HG02884 (cell line): Measurements from ENCODE around the gene NUDT4B.
A peak's percentile ranks its signal among the peaks of the same experiment; 100 is the strongest.
"Not testable (repeated sequence)": the region's sequence is repeated elsewhere in the genome, so short reads cannot be mapped to it uniquely, and the experiment has no call there.

Experiments
- ATAC-seq: cut with Tn5 transposase; IDR thresholded peaks from one replicate; pipeline ENCODE4 v1.9.1; 2021; ENCODE audit warnings: mild to moderate bottlenecking, moderate library complexity; ENCODE audit not compliant: unreplicated experiment

The NUDT4B gene

DNA sequence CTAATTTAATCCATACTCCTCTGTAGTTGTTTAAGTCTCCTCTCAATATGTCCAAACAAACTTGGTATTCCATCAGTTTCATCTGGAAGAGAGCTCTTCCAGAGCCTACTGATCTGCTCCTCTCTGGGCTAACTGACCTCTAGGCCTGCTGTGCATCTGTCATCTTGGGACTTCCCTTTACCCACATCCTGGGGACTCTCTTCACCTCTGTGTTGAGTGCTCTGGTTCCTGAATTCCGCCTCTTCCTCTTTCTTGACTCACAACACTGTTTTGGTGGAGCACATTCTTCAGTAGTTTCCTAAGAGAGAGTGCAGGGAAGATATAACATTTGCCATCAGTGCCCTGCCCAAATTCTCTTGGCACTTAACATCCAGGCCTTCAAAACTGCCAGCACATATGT is 13.0 kb upstream of the NUDT4B start:
- ATAC-seq: not testable (repeated sequence)

GRCh38 chr1:148738667-148739066 is 9.9 kb upstream of the NUDT4B start:
- not testable (repeated sequence) for ATAC-seq

GRCh38 chr1:148743200-148743599 is 5.4 kb upstream of the NUDT4B start:
- not testable (repeated sequence) for ATAC-seq

- ATAC-seq: not testable (repeated sequence)
These were observed 4.6 kb upstream of the NUDT4B start for GRCh38 chr1:148743726-148744720.

DNA sequence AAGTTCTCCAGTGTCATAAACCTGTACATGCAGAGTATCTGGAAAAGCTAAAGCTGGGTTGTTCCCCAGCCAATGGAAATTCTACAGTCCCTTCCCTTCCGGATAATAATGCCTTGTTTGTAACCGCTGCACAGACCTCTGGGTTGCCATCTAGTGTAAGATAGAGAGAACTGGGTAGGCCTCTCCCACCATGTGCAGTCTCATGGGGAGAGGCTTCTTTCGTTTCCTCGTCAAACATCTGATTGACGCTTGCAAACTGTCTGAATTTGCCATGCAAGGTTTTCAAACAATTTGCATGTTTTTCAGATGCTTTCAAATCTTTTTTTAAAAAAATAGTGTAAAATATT is 734 bp downstream of the NUDT4B start:
- ATAC-seq: peak; percentile 78

DNA sequence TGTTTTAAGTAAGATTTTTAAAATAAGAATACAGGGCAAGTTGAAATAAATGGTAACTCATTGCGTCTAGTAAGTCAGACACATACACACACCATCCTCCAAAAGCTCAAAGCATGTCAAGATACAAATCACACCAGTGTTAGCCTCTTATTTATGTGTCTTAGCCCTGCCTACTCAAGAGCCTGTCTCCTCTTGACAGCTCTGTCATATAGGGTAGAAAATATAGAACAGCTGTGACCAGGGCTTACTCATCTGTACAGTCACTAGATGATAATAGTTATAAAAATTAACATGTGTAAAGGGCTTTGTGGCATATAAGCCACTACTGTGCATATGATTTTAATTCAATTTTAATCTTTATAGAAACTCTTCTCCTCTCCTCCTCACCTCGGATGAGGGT is 7.7 kb downstream of the NUDT4B start:
- ATAC-seq: not testable (repeated sequence)

GRCh38 chr1:148757446-148757845 is 8.9 kb downstream of the NUDT4B start:
- not testable (repeated sequence) for ATAC-seq

- peak; percentile 93 for ATAC-seq
These were observed 9.8 kb downstream of the NUDT4B start for GRCh38 chr1:148758412-148758811.

- ATAC-seq: not testable (repeated sequence)
These were observed 10.4 kb downstream of the NUDT4B start for GRCh38 chr1:148758925-148759324.

GRCh38 chr1:148759749-148760148 is 11.2 kb downstream of the NUDT4B start:
- ATAC-seq: not testable (repeated sequence)

- not testable (repeated sequence) for ATAC-seq
These were observed 11.6 kb downstream of the NUDT4B start for GRCh38 chr1:148760206-148760605.

GRCh38 chr1:148761360-148761759 is 12.8 kb downstream of the NUDT4B start:
- ATAC-seq: not testable (repeated sequence)

DNA sequence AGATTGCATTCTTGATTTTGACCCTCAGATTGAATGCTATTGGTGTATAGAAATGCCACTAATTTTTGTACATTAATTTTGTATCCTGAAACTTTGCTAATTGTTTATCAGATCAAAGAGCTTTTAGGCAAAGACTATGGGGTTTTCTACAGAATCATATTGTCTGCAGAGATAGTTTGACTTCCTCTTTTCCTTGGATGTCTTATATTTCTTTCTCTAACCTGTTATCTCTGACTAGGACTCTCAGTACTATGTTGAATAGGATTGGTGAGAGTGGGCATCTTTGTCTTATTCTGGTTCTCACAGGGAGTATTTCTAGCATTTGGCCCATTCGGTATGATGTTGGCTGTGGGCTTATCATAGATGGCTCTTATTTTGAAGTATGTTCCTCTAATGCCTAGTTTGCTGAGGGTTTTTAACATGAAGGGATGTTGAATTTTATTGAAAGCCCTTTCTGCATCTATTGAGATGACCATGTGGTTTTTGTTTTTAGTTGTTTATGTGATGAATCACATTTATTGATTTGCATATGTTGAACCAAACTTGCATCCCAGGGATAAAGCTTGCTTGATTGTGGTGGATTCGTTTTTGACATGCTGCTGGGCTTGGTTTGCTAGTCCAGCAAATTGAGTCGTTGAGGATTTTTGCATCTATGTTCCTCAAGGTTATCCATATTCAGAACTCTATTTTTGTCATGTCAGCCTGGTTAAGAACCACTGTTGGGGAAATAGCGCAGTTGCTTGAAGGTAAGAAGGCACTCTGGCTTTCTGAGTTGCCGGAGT is 16.9 kb downstream of the NUDT4B start:
- not testable (repeated sequence) for ATAC-seq

GRCh38 chr1:148768541-148768940 is 20.0 kb downstream of the NUDT4B start:
- not testable (repeated sequence) for ATAC-seq

DNA sequence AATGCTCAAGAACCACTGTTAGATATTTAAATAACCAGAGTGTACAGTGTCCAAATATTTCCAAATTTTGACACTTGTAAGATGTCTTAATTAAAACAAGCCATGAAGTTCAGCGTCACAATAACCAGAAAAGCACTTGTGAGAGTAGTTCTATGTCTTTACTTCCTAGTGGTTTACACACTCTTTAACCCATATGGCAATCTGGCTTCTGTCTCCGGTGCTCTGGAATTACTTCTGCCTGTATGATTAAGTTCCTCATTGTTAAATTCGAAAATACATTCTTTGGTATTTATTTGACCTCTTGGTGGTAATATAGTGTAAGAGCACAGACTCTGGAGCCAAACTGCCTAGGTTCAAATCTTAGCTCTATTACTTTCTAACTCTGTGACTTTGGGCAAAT is 20.9 kb downstream of the NUDT4B start:
- not testable (repeated sequence) for ATAC-seq

DNA sequence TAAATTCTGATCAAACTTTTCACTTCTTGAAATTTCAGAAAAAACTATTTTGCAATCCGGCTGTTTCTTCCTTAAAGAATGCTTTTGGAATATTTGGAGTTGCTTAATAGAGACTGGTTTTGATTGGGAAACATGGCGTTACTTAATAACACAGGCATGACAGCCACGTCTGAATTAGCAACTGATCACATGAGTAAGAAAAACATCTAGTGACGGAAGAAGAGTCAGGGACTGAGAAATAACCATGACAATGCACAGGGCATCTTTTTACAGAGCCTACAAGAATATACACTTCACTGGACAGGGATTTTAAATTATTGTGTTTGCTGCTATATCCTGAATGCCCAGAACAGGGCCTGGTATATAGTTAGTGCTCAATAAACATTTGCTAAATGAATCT is 25.1 kb downstream of the NUDT4B start:
- not testable (repeated sequence) for ATAC-seq

- not testable (repeated sequence) for ATAC-seq
These were observed 25.5 kb downstream of the NUDT4B start for GRCh38 chr1:148774102-148774501.

DNA sequence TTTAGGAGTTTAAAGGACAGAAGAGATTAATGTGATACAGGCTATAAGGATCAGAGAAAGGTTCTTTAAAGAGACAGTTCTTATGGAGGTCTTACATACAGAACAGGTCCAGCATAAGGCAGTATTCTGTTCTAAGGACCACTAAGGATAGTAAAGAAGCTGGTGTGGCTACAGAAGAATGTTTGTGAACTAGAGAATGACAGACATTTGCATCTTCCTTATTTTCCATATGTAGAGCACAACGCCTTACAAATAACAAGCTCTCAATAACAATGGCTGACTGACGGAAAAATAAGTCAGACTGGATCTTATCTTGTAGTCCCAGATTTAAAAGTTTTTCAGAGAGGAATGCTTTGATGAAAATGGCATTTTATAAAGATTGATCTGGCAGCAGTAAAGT is 26.7 kb downstream of the NUDT4B start:
- not testable (repeated sequence) for ATAC-seq

DNA sequence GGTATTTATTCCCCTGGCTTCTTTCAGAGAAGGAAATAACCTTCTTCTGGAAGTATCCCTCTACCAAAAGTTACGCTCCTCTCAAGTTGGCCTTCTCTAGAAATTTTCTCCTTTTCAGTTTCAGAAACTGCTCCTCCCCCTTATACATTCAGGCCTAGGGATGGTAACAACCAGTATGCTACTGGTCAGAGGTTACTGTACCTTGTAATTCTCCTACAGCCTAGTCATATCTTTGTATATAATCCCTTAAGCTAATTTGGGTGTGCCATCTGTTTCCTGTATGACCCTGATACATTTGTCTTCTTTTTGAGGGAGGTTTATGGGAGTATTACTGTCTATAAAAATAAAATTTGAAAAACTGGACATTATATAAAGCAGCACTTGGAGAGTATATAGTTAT is 29.1 kb downstream of the NUDT4B start:
- not testable (repeated sequence) for ATAC-seq

DNA sequence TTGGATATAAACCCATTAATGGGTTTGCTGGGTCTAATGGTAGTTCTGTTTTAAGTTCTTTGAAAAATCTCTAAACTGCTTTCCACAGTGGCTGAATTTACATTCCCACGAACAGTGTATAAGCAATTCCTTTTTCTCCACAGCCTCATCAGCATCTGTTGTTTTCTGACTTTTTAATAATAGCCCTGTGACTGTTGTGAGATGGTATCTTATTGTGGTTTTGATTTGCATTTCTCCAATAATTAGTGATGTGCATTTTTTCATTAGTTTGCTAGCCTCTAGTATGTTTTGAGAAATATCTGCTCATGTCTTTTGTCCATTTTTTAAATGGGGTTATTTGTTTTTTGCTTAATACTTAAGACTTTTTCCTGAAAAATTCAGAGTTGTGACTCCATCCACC is 31.8 kb downstream of the NUDT4B start:
- not testable (repeated sequence) for ATAC-seq

- ATAC-seq: not testable (repeated sequence)
These were observed 43.0 kb downstream of the NUDT4B start for GRCh38 chr1:148791543-148792099.
